ENCODE data around the gene ICAM5. TPM values are rescaled to one million over a fixed set of nuclear protein-coding genes. Genes with fewer than 3 reads are reported as not detected.

The ICAM5 gene
- total and polyA plus RNA-seq, 9 of the 15 experiments (the other 6 are each of a cell fraction or from before 2014, with no cell fraction given) = 0.10 to 114 (median 13.7) TPM

- TF ChIP-seq TOE1 (IDR thresholded peaks at IDR 0.05; ENCODE audit: borderline replicate concordance) (peak; percentile 100), TOE1 (CRISPR knock-in tag; IDR thresholded peaks at IDR 0.05; ENCODE audit: borderline replicate concordance, low read depth) (no peak), ZNF444 (CRISPR knock-in tag; IDR thresholded peaks at IDR 0.05) (no peak), WHSC1 (IDR thresholded peaks at IDR 0.05; ENCODE audit: low read length) (no peak), CHD2 (IDR thresholded peaks at IDR 0.05; ENCODE audit: low read depth, low read length) (peak; percentile 26; the same call in 1 of the 2 replicates), RAD51 (IDR thresholded peaks at IDR 0.05; ENCODE audit: borderline replicate concordance, low read depth) (peak; percentile 99), GTF3C2 (IDR thresholded peaks at IDR 0.05; ENCODE audit: borderline replicate concordance, extremely low read depth, insufficient read length) (no peak)
Measured at GRCh38 chr19:10315335-10316214, 25.8 kb downstream of the ICAM5 start, which contains the start of gene FDX2 (continued).

Measured in K562 (cell line).